H1 (cell line): ENCODE data around the gene FLT3. TPM values are rescaled to one million over a fixed set of nuclear protein-coding genes. Genes with fewer than 3 reads are reported as not detected.

Experiments used
- BRCA1 ChIP-seq: IDR thresholded peaks from 2 replicates; pipeline ENCODE4 v1.6.1; 2012; ENCODE audit warnings: low read depth, low read length, improper control_type of control experiment
- CREB1 ChIP-seq: IDR thresholded peaks from 2 replicates; pipeline ENCODE4 v1.6.1; 2012; ENCODE audit warnings: inconsistent platforms
- CTBP2 ChIP-seq: IDR thresholded peaks from 2 replicates; pipeline ENCODE4 v1.7.0; 2011; ENCODE audit warnings: borderline replicate concordance, mild to moderate bottlenecking, moderate library complexity, mixed read lengths, low read length; ENCODE audit not compliant: insufficient read depth, insufficient read length
- EP300 ChIP-seq, 2 experiments: IDR thresholded peaks; 1 replicate in 1 of 2; 2 replicates in 1 of 2; pipeline ENCODE4 v1.6.1; 2011 to 2012; ENCODE audit warnings: low read depth in 2 of 2, low read length in 2 of 2, mild to moderate bottlenecking in 2 of 2, borderline replicate concordance in 1 of 2, inconsistent platforms in 1 of 2, moderate library complexity in 1 of 2
- HDAC6 ChIP-seq: IDR thresholded peaks from one replicate; pipeline ENCODE4 v1.7.1; 2012; ENCODE audit warnings: low read depth, mild to moderate bottlenecking, inconsistent platforms, low read length, moderate library complexity
- JUND ChIP-seq: IDR thresholded peaks from 2 replicates; pipeline ENCODE4 v1.6.1; 2011; ENCODE audit warnings: mild to moderate bottlenecking, improper control_type of control experiment, low read length
- KDM4A ChIP-seq: IDR thresholded peaks from one replicate; pipeline ENCODE4 v1.7.1; 2012; ENCODE audit warnings: low read depth, mild to moderate bottlenecking, moderate library complexity, low read length, inconsistent platforms; ENCODE audit not compliant: severe bottlenecking
- NANOG ChIP-seq: IDR thresholded peaks from 2 replicates; pipeline ENCODE4 v1.6.1; 2011; ENCODE audit warnings: low read length, low read depth, mild to moderate bottlenecking, inconsistent platforms; ENCODE audit not compliant: insufficient read depth, poor library complexity, severe bottlenecking
- POU5F1 ChIP-seq: IDR thresholded peaks from 2 replicates; pipeline ENCODE4 v1.6.1; 2011; ENCODE audit warnings: low read depth, mild to moderate bottlenecking, low read length, moderate library complexity
- RBBP5 ChIP-seq: IDR thresholded peaks from 2 replicates; pipeline ENCODE4 v1.7.1; 2012; ENCODE audit warnings: low read depth, mild to moderate bottlenecking, inconsistent platforms, low read length, moderate library complexity, borderline replicate concordance
- RNF2 ChIP-seq: fragments of 200-900, 300-1000 bp; sonication (generic); IDR thresholded peaks from 2 replicates; pipeline ENCODE4 v1.7.1; 2016; ENCODE audit warnings: borderline replicate concordance, low read depth, mild to moderate bottlenecking, antibody characterized with exemption, low read length; ENCODE audit not compliant: poor library complexity, severe bottlenecking; ENCODE audit errors: missing control alignments
- RXRA ChIP-seq: IDR thresholded peaks from 2 replicates; pipeline ENCODE4 v1.6.1; 2011; ENCODE audit warnings: low read depth, mild to moderate bottlenecking, low read length, moderate library complexity; ENCODE audit not compliant: insufficient read depth
- SP1 ChIP-seq: IDR thresholded peaks from 2 replicates; pipeline ENCODE4 v1.6.1; 2011; ENCODE audit warnings: low read depth, low read length
- TAF1 ChIP-seq: IDR thresholded peaks from 2 replicates; pipeline ENCODE4 v1.6.1; 2011; ENCODE audit warnings: mild to moderate bottlenecking, low read depth, low read length
- TAF7 ChIP-seq: optimal IDR thresholded peaks from 2 replicates; pipeline ENCODE3; 2011; ENCODE audit warnings: low read depth, mild to moderate bottlenecking, inconsistent platforms, low read length, moderate library complexity, borderline replicate concordance
- YY1 ChIP-seq: IDR thresholded peaks from 2 replicates; pipeline ENCODE4 v1.6.1; 2011; ENCODE audit warnings: low read depth, mild to moderate bottlenecking, low read length
- ZNF274 ChIP-seq: IDR thresholded peaks from 2 replicates; pipeline ENCODE4 v1.7.0; 2012; ENCODE audit warnings: low read length, borderline replicate concordance; ENCODE audit errors: extremely low read depth
- polyA plus RNA-seq, 7 experiments: library from polyadenylated mRNA; depleted of rRNA in 3 of 7; stranded (reverse) in 5 of 7; unstranded in 2 of 7; fragments of >200 nt in 5 of 7; fragments of 200-250 nt in 2 of 7; gene quantifications; 1 replicate in 5 of 7; 2 replicates in 1 of 7; 4 replicates in 1 of 7; pipeline versions ENCODE4 v1.2.1 to v1.2.3, GENCODE V29; 2011 to 2013; ENCODE audit warnings: missing spikeins in 2 of 7, mixed read lengths in 2 of 7
- total RNA-seq: library from RNA; stranded (reverse); fragmentation: NEBNext Ultra II Directional; extraction: Animal tissue kit (Norgen Biotek cat#: 25700); gene quantifications from 2 replicates; pipeline ENCODE4 v1.2.1, GENCODE V29; 2021
- TF ChIP-seq, protein P1 (sequence below): IDR thresholded peaks from 2 replicates; pipeline ENCODE4 v1.6.1; 2012; ENCODE audit warnings: inconsistent platforms

Gene FLT3
- total and polyA plus RNA-seq, 2 of the 8 experiments (the other 6 are each of a cell fraction or from before 2014, with no cell fraction given) = 0.44 to 0.71 TPM

DNA sequence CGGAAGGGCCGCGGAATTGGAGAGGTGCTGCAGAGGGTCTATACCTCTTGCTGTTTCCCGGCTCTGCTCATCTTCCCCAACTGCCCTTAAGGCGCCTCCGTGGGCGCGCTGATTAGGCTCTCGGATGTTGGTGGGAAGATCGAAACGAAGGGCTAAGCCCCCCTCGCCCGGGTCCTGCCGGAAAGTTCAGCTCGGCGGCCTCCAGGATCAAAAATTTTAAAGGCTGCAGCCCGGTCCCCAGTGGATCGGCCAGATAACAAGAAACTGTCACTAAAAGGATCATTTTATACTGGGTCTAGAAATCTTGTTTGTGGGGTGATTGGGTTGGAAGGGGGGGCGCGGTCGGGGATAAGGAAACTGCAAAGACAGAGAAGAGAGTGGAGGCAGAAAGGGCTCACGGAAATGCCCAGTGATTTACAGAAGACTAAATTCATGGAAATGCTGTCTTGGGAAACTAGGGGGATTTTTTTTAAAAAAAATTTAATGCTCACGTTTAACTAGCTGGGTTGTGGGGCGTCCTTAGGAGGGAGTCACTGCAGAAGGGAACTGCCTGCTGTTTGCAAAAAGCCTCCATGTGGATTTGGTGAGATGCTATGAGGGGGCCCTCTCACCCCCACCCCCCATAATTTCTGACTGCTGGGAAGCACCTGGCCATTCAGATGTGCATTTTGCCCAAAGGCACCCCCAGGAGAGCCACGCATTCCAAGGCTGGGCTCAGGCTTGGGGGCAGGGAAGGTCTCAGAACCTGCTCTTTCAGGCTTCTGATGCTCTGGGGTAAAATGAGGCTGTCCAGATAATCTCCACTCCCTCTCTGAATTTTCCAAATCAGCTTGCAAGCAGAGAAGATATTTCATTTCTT, 138.9 kb downstream of the FLT3 start (continued):
- TF ChIP-seq SP1 = peak; percentile 88
- TF ChIP-seq POU5F1 = peak; percentile 65; the same call in 1 of the 2 replicates
- TF ChIP-seq RXRA = no peak
- no peak for TF ChIP-seq BRCA1
- no peak for TF ChIP-seq TAF1
- TF ChIP-seq RNF2 = peak; percentile 81
- TF ChIP-seq HDAC6 = no peak
- no peak for TF ChIP-seq KDM4A
- TF ChIP-seq NANOG = peak; percentile 77
- TF ChIP-seq, protein P1, sequence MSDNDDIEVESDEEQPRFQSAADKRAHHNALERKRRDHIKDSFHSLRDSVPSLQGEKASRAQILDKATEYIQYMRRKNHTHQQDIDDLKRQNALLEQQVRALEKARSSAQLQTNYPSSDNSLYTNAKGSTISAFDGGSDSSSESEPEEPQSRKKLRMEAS = peak; percentile 16; the same call in 1 of the 2 replicates
- peak; percentile 97 for TF ChIP-seq CTBP2
- no peak for TF ChIP-seq CREB1
- no peak for TF ChIP-seq TAF7
- TF ChIP-seq RBBP5 = no peak
- TF ChIP-seq EP300 (IDR thresholded peaks at IDR 0.05; ENCODE audit: borderline replicate concordance in 1 of 2, low read depth in 2 of 2, low read length in 2 of 2) = peak in 1 of 2 experiments; percentile 80; a peak in 1 of 3 replicates
- TF ChIP-seq JUND = no peak
- peak; percentile 61 for TF ChIP-seq YY1
- TF ChIP-seq ZNF274 = no peak
